Activated CD8-positive, alpha-beta memory T cell treated with anti-CD3 and anti-CD28 coated beads, Interleukin-2, amount 50 U/mL, for 48 hours (primary cell): ENCODE measurements around the gene SLC4A5.
A peak's percentile ranks its signal among the peaks of the same experiment; 100 is the strongest.

ENCODE experiments used
- DNase-seq: peaks from one replicate; pipeline ENCODE4 v3.0.0-alpha.2; 2020

SLC4A5 gene

GRCh38 chr2:74191596-74192380 is 151.4 kb downstream of the SLC4A5 start:
- peak; percentile 12 for DNase-seq

DNA sequence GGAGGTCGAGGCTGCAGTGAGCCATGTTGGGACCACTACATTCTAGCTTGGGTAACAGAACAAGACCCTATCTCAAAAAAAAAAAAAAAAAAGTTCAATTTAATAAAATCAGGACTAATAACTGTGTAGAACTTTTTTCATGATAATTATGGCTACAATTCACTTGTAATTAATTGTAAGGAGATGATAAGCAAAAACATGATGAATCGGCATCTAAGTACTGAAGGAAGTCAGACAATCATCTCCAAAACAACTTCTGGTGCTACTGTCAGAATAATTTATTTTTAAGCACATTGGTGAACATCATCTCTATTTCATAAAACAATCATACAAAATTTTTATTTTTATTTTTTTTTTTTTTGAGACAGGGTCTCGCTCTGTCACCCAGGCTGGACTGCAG is 154.5 kb downstream of the SLC4A5 start:
- DNase-seq, result no peak

GRCh38 chr2:74188018-74188601 is 155.1 kb downstream of the SLC4A5 start:
- DNase-seq, result peak; percentile 43

DNA sequence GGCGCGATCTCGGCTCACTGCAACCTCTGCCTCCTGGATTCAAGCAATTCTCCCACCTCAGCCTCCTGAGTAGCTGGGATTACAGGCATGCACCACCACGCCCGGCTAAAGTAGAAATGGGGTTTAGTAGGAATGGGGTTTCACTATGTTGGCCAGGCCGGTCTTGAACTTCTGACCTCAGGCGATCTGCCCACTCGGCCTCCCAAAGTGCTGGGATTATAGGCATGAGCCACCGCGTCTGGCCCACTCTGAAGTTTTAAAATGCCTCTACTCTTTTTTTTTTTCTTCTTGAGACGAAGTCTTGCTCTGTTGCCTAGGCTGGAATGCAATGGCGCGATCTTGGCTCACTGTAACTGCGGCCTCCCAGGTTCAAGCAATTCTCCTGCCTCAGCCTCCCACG is 156.5 kb downstream of the SLC4A5 start:
- peak; percentile 34 for DNase-seq

DNA sequence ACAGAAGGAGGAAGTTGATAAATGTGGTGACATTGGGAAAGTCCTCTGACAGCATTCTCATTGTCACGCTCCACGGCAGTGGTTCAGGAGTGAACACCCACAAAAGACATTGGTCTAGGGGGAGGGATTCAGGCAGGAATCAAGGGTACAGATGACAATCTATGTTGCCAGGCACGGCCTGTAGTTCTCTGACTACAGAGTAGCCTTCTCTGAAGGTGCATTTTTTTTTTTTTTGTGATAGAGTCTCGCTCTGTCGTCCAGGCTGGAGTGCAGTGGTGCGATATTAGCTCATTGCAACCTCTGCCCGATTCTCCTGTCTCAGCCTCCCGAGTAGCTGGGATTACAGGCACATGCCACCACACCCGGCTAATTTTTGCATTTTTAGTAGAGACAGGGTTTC is 157.2 kb downstream of the SLC4A5 start:
- peak; percentile 58 for DNase-seq

GRCh38 chr2:74183878-74184277 is 159.3 kb downstream of the SLC4A5 start:
- peak; percentile 32 for DNase-seq

DNA sequence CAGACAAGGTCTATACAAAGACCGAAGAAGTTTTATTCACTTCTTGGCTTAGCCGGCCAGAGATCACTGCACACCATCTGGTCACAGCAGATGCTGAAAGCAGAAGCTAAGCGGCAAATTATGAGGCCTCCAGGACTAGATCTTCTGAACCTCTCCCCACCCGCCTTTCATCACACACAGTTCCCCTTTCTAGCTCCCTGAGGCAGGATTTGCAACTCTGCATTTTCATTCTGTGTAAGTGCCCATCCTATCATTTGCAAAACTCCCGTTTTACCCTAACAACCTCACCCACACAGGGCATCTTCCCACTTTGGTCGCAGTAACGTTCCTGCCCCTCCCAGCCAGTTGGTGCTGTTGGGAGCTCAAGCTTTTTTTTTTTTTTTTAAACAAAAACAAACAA is 161.5 kb downstream of the SLC4A5 start:
- peak; percentile 49 for DNase-seq

DNA sequence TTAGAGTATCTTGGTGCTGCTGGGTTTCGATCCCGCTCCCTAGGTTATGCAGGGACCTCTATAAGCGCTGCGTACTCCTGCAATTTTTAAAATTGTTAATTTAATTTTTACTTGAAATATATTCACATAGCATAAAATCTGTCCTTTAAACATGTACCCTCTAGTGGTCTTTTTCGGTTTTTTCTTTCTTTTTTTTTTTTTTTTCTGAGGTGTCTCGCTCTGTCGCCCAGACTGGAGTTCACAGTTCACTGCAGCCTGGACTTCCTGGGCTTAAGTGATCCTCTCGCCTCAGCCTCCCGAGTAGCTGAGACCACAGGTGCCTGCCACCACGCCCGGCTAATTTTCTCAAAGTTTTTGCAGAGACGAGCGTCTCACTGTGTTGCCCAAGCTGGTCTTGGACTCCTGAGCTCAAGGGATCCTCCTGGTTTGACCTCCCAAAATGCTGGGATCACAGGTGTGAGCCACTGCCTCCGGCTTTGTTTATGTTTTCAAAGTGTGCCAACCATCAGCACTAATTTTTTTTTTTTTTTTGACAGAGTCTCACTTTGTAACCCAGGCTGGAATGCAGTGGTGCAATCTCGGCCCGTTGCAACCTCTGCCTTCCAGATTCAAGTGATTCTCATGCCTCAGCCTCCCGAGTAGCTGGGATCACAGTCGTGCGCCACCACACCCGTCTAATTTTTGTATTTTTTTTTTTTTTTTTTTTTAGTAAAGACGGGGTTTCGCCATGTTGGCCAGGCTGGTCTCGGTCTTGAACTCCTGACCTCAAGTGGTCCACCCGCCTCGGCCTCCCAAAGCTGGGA is 164.0 kb downstream of the SLC4A5 start:
- peak; percentile 58 for DNase-seq

DNA sequence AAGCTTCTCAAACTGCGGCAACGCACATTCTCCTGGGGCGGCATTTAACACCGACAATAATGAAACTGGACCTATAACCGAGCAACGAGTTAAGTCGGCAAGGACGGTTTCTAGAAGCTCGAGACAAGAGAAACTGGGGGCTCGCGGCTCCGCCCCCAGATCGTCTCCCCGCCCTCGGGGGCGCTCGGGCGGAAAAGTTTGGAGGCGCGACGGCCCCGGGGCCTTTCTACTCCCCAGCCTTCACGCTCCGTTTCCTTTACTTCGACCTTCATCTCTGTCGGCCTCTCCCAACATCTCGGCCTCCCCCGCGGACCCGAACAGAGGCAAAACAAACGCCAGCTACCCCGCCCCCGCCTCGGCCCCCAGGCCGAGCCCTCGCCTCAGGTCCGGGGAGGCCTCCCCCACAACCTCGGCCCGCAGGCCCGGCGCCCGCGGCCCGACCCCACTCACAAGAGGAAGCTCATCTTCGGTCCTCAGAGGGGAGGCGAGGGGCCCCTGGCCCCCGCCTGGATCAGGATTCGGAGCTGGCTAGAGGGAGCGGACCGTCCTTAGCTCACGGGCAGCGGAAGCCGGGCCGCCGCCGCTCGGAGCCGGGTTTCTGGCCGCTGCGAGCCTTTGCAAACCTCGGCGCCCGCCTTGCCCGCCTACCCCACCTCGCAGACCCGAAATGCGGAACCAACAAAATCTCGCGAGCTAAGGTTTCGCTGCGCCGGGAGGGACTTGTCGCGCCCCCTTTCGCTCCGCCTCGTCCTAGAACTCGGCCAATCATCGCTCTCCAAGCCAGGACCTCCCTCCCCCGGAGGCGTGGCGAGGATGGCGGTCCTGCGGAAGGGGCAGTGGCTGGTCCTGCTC is 164.8 kb downstream of the SLC4A5 start, which contains the start of gene MOB1A:
MOB1A (minus strand) TSS at position 669 of the 852 bp plus-strand sequence; CDS start at position 464, 205 bp downstream.
- peak; percentile 97 for DNase-seq

GRCh38 chr2:74177696-74178095 is 165.5 kb downstream of the SLC4A5 start:
- no peak for DNase-seq

DNA sequence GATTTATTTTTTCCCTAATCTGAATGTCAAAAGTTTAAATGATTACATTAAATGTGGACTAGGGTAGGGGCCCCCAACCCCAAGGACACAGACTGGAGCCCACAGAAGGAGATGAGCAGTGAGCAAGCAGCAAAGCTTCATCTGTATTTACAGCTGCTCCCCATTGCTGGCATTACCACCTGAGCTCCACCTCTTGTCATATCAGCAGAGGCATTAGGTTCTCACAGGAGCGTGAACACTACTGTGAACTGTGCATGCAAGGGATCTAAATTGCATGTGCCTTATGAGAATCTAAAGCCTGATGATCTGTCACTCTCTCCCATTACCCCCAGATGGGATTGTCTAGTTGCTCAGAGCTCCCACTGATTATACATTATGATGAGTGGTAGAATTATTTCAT is 168.3 kb downstream of the SLC4A5 start:
- peak; percentile 34 for DNase-seq

- no peak for DNase-seq
Observed at GRCh38 chr2:74168739-74169138, 174.5 kb downstream of the SLC4A5 start.
